MM.1S (cell line): ENCODE measurements around the gene SGSM1.

ENCODE experiments used
- DNase-seq: peaks from one replicate; pipeline ENCODE4 v3.0.0-alpha.2; 2015
- H2AFZ ChIP-seq: fragments of 300-600 bp; sonication (generic); 2 replicates; pipeline ENCODE4 v1.6.0; 2016; ENCODE audit warnings: antibody characterized with exemption, low read length
- H3F3A ChIP-seq: fragments of 300-600 bp; sonication (generic); 2 replicates; pipeline ENCODE4 v1.6.1; 2016; ENCODE audit warnings: mild to moderate bottlenecking, antibody characterized with exemption, low read length, moderate library complexity, mixed read lengths; ENCODE audit not compliant: insufficient read depth
- H3K27ac ChIP-seq: fragments of 300-600 bp; sonication (generic); 2 replicates; pipeline ENCODE4 v1.5.1; 2016; ENCODE audit warnings: mild to moderate bottlenecking, low read length
- H3K27me3 ChIP-seq: fragments of 300-600 bp; sonication (generic); replicated peaks from 2 replicates; pipeline ENCODE4 v1.6.0; 2016; ENCODE audit warnings: low read length; ENCODE audit not compliant: insufficient read depth
- H3K36me3 ChIP-seq: fragments of 300-600 bp; sonication (generic); replicated peaks from 2 replicates; pipeline ENCODE4 v1.6.1; 2016; ENCODE audit warnings: mild to moderate bottlenecking, low read length, mixed read lengths; ENCODE audit not compliant: insufficient read depth
- H3K4me1 ChIP-seq: fragments of 300-600 bp; sonication (generic); 2 replicates; pipeline ENCODE4 v1.6.1; 2016; ENCODE audit warnings: low read length, mixed read lengths
- H3K4me2 ChIP-seq: fragments of 300-600 bp; sonication (generic); 2 replicates; pipeline ENCODE4 v1.6.0; 2016; ENCODE audit warnings: low read depth, low read length
- H3K4me3 ChIP-seq: fragments of 300-600 bp; sonication (generic); 2 replicates; pipeline ENCODE4 v1.5.1; 2016; ENCODE audit warnings: low read length, mixed read lengths
- H3K79me2 ChIP-seq: fragments of 300-600 bp; sonication (generic); 2 replicates; pipeline ENCODE4 v1.6.1; 2016; ENCODE audit warnings: mixed run types, low read length, mixed read lengths
- H3K9ac ChIP-seq: fragments of 300-600 bp; sonication (generic); 2 replicates; pipeline ENCODE4 v1.6.1; 2016; ENCODE audit warnings: low read length, mixed read lengths
- H3K9me2 ChIP-seq: fragments of 300-600 bp; sonication (generic); replicated peaks from 2 replicates; pipeline ENCODE4 v1.6.1; 2016; ENCODE audit warnings: mild to moderate bottlenecking, low read length, mixed read lengths; ENCODE audit not compliant: insufficient read depth
- H3K9me3 ChIP-seq: fragments of 300-600 bp; sonication (generic); replicated peaks from 2 replicates; pipeline ENCODE4 v1.6.1; 2016; ENCODE audit warnings: mild to moderate bottlenecking, low read length, mixed read lengths; ENCODE audit not compliant: insufficient read depth
- H4K20me1 ChIP-seq: fragments of 300-600 bp; sonication (generic); 2 replicates; pipeline ENCODE4 v1.6.1; 2016; ENCODE audit warnings: mild to moderate bottlenecking, low read length, moderate library complexity, mixed read lengths; ENCODE audit not compliant: insufficient read depth
- CTCF ChIP-seq: fragments of 300-600 bp; sonication (generic); IDR thresholded peaks from 2 replicates; pipeline ENCODE4 v1.5.1; 2016; ENCODE audit warnings: antibody characterized with exemption, low read length, mixed read lengths
- EZH2 ChIP-seq: fragments of 300-600 bp; sonication (generic); optimal IDR thresholded peaks from 2 replicates; pipeline ENCODE3; 2017; ENCODE audit warnings: low read depth, mild to moderate bottlenecking, antibody characterized with exemption, low read length, mixed read lengths
- EZH2phosphoT487 ChIP-seq: fragments of 300-600 bp; sonication (generic); IDR thresholded peaks from 2 replicates; pipeline ENCODE4 v1.6.1; 2018; ENCODE audit warnings: antibody characterized with exemption, low read length

SGSM1 gene

GRCh38 chr22:24760708-24761306, 45.2 kb upstream of the SGSM1 start:
- no peaks in the 10 kb centered on the region for H3K4me1 ChIP-seq
- H3F3A ChIP-seq = no peaks in the 10 kb centered on the region
- no peak overlapping the region for H3K27ac ChIP-seq
- H3K9ac ChIP-seq = no peak overlapping the region
- H3K9me3 ChIP-seq = no peaks in the 10 kb centered on the region
- H4K20me1 ChIP-seq = no peaks in the 10 kb centered on the region
- no peaks in the 10 kb centered on the region for H3K9me2 ChIP-seq
- H2AFZ ChIP-seq = no peak overlapping the region
- TF ChIP-seq EZH2 (no peak), CTCF (no peak), EZH2phosphoT487 (no peak)
- H3K27me3 ChIP-seq = peaks cover 11% of the 10 kb centered on the region; the same call in 1 of the 2 replicates
- H3K4me3 ChIP-seq = no peak overlapping the region
- no peaks in the 10 kb centered on the region for H3K79me2 ChIP-seq
- no peaks in the 10 kb centered on the region for H3K36me3 ChIP-seq
- H3K4me2 ChIP-seq = no peak overlapping the region
- DNase-seq = no peak

- H3K9me3 ChIP-seq = no peaks in the 10 kb centered on the region
- no peak overlapping the region for H2AFZ ChIP-seq
- H3F3A ChIP-seq = no peaks in the 10 kb centered on the region
- H3K4me2 ChIP-seq = no peak overlapping the region
- no peak overlapping the region for H3K27ac ChIP-seq
- H3K9me2 ChIP-seq = no peaks in the 10 kb centered on the region
- no peaks in the 10 kb centered on the region for H3K36me3 ChIP-seq
- H3K4me3 ChIP-seq = no peak overlapping the region
- DNase-seq = no peak
- H3K79me2 ChIP-seq = no peaks in the 10 kb centered on the region
- no peaks in the 10 kb centered on the region for H3K4me1 ChIP-seq
- H4K20me1 ChIP-seq = no peaks in the 10 kb centered on the region
- peaks cover 11% of the 10 kb centered on the region; the same call in 1 of the 2 replicates for H3K27me3 ChIP-seq
- TF ChIP-seq EZH2phosphoT487 (no peak), EZH2 (no peak), CTCF (no peak)
- H3K9ac ChIP-seq = no peak overlapping the region
These were observed 43.9 kb upstream of the SGSM1 start for GRCh38 chr22:24761888-24762675.

DNA sequence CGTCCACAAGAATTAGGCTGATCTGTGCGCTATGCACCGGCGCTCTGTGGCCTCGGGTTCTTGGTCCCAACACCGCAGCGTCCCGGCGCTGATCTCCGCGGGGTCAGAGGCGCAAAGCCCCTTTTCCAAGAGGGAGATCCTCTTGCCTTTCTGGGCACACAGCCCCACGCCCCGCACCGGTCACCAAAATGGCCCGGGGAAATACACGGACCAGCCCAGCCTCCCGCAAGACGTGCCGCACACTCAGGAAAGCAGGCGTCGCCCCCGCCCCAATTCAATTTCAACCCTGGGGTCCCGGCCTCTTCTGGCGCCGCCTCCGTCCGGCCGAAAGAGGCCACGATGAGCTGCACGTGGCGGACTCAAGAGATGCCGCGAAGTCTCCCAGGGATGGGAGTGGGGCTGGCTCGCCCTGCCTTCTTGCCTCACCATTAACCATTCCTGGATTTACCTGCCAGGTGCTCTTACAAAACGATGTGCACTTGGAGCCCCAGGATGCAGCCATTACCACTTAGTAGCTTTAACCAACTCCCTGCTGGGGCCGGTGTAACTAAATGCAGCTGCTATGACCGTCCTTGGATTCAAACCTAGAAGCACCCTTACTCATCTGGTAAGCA, 42.0 kb upstream of the SGSM1 start:
- no peak for TF ChIP-seq EZH2phosphoT487
- no peak for TF ChIP-seq CTCF
- TF ChIP-seq EZH2 = no peak
- Histone ChIP-seq H3K36me3 (no peaks in the 10 kb centered on the region), H3K79me2 (no peaks in the 10 kb centered on the region), H3K4me1 (no peaks in the 10 kb centered on the region), H3K9me2 (no peaks in the 10 kb centered on the region), H2AFZ (no peak overlapping the region), H3K9ac (no peak overlapping the region), H3K9me3 (no peaks in the 10 kb centered on the region), H3K4me3 (no peak overlapping the region), H4K20me1 (no peaks in the 10 kb centered on the region), H3K27me3 (peaks cover 11% of the 10 kb centered on the region; the same call in 1 of the 2 replicates), H3K4me2 (no peak overlapping the region), H3F3A (0 out of 2 replicates have a peak, but pooled peaks cover 4% of the 10 kb centered on the region), H3K27ac (no peak overlapping the region)
- DNase-seq = no peak
